Hippocampal formation (tissue), 2 donors: ENCODE measurements around the gene RGS4.

Source experiments
- DNase-seq, 2 donors: peaks; one replicate each; lab custom pipeline; 2025; lab: John Stamatoyannopoulos, UW

The RGS4 gene

DNA sequence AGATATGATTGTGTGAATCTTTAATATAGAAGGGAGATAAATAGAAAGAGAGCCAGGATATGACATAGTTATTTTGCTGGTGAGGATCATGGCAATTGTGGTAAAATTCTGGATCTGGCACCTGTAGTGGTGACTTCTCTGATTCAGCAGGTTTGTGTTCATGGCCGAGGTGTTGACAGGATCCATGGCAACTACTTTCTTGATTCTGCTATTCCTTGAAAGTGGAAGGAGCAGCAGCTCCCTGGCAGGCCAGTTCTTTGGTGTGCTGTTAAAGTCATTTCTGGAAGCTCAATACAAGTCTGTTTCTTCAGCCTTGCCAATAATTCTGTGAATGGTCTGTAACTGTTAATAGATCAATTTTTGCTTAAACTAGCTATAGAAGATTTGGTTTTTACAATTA lies 33.4 kb downstream of the RGS4 start:
- no peak for DNase-seq

DNA sequence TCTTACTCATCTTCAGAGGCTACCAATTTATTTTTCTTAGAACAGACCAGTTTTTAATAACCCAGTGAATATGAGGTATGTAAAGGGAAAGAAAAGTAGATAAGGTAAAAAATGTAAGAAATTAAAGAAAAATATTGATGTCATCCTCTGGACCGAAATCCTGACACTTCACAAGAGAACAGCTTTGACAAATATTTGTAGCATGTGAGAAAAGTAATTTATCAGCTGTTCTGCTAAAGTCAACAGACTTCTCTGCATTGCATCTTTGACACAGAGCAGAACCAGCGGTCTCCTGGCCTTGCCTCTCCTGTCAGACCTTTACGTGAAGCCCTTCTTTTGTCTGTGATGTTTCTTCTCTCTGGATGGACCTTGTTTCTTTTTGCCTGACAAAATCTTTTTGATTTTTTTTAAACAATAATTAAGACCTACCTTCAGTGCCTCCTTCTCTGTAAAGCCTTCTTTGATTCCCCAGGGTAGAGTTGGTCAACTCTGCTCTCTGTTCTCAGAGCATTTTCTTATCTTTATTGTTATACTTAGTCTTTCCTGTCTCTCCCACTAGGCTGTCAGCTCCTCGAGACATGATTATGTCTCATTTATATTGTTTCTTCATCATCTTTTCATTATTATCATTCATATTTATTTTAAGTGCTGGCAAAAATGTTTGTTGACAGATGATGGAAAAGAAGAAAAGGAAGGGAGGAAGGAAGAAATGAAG lies 35.4 kb downstream of the RGS4 start:
- no peak for DNase-seq

GRCh38 chr1:163106364-163106987 lies 37.3 kb downstream of the RGS4 start:
- no peak for DNase-seq

GRCh38 chr1:163107655-163108054 lies 38.5 kb downstream of the RGS4 start:
- no peak for DNase-seq

- DNase-seq = no peak
Observed at GRCh38 chr1:163115887-163116286, 46.7 kb downstream of the RGS4 start.

GRCh38 chr1:163119707-163120106 lies 50.5 kb downstream of the RGS4 start:
- DNase-seq = no peak

DNA sequence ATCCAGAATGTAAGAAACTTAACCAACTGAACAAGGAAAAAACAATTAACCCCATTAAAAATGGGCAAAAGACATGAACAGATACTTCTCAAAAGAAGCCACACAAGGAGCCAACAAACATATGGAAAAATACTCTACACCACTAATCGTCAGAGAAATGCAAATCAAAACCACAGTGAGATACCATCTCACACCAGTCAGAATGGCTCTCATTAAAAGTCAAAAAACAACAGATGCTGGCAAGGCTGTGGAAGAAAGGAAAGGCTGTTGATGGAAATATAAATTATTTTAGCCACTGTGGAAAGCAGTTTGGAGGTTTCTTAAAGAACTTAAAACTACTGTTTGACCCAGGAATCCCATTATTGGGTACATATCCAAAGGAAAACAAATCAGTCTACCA lies 51.2 kb downstream of the RGS4 start:
- no peak for DNase-seq

- DNase-seq = no peak
Observed at GRCh38 chr1:163124812-163125211, 55.7 kb downstream of the RGS4 start.
